OCI-LY7 (cell line): ENCODE data around the gene CS.

Source experiments
- CTCF ChIP-seq: fragments of 200-600 bp; sonication (generic); conservative IDR thresholded peaks from 2 replicates; pipeline ENCODE4 v1.5.1; 2014; ENCODE audit warnings: mild to moderate bottlenecking, antibody characterized with exemption, low read length, moderate library complexity, mixed read lengths
- EZH2phosphoT487 ChIP-seq: fragments of 200-600 bp; sonication (generic); IDR thresholded peaks from 2 replicates; pipeline ENCODE4 v1.6.1; 2018; ENCODE audit warnings: low read depth, borderline replicate concordance, mild to moderate bottlenecking, mixed run types, antibody characterized with exemption, low read length, moderate library complexity, mixed read lengths

- TF ChIP-seq CTCF (no peak), EZH2phosphoT487 (no peak)
Measured at GRCh38 chr12:56255671-56256070, 44.5 kb downstream of the CS start.
